ENCODE data around the gene STEAP2.
A peak's percentile ranks its signal among the peaks of the same experiment; 100 is the strongest.

STEAP2 gene

GRCh38 chr7:90194911-90195809, 16.4 kb upstream of the STEAP2 start:
- DNase-seq, result no peak

- no peak for DNase-seq
Measured at GRCh38 chr7:90201500-90202195, 9.9 kb upstream of the STEAP2 start.

- DNase-seq, result no peak
Measured at GRCh38 chr7:90207956-90208355, 3.6 kb upstream of the STEAP2 start.

GRCh38 chr7:90209776-90210175, 1.8 kb upstream of the STEAP2 start:
- no peak for DNase-seq

- DNase-seq, result no peak
Measured at GRCh38 chr7:90210475-90210874, 1.1 kb upstream of the STEAP2 start.

- DNase-seq, result no peak
Measured at GRCh38 chr7:90210981-90211380, 559 bp upstream of the STEAP2 start.

- peak in 1 of 2 experiments; percentile 42 for DNase-seq
Measured at GRCh38 chr7:90212149-90212495, 582 bp downstream of the STEAP2 start.

GRCh38 chr7:90213521-90213920, 2.0 kb downstream of the STEAP2 start:
- no peak for DNase-seq

GRCh38 chr7:90216080-90216674, 4.6 kb downstream of the STEAP2 start:
- no peak for DNase-seq

GRCh38 chr7:90216771-90217170, 5.2 kb downstream of the STEAP2 start:
- no peak for DNase-seq

GRCh38 chr7:90222390-90222789, 10.8 kb downstream of the STEAP2 start:
- DNase-seq, result no peak

GRCh38 chr7:90222811-90223725, 11.5 kb downstream of the STEAP2 start:
- DNase-seq, result no peak

- DNase-seq, result no peak
Measured at GRCh38 chr7:90224195-90224594, 12.7 kb downstream of the STEAP2 start.

- no peak for DNase-seq
Measured at GRCh38 chr7:90225181-90225580, 13.6 kb downstream of the STEAP2 start.

- no peak for DNase-seq
Measured at GRCh38 chr7:90225601-90226000, 14.1 kb downstream of the STEAP2 start.

GRCh38 chr7:90227259-90227658, 15.7 kb downstream of the STEAP2 start:
- DNase-seq, result no peak

- no peak for DNase-seq
Measured at GRCh38 chr7:90229682-90230081, 18.1 kb downstream of the STEAP2 start.

- no peak for DNase-seq
Measured at GRCh38 chr7:90230834-90231233, 19.3 kb downstream of the STEAP2 start.

- DNase-seq, result no peak
Measured at GRCh38 chr7:90231304-90231703, 19.8 kb downstream of the STEAP2 start.

GRCh38 chr7:90232430-90232829, 20.9 kb downstream of the STEAP2 start:
- DNase-seq, result no peak

GRCh38 chr7:90233569-90233968, 22.0 kb downstream of the STEAP2 start:
- DNase-seq, result no peak

- no peak for DNase-seq
Measured at GRCh38 chr7:90236721-90237289, 25.3 kb downstream of the STEAP2 start.
